K562 (cell line): Measurements from ENCODE around the gene OBSL1. TPM values are rescaled to one million over a fixed set of nuclear protein-coding genes. Genes with fewer than 3 reads are reported as not detected.

ENCODE experiments used
- ARID3B ChIP-seq: fragments of 250-450 bp; sonication (Bioruptor Pico); IDR thresholded peaks from 2 replicates; pipeline ENCODE4 v1.4.0; 2020; ENCODE audit warnings: borderline replicate concordance
- ATF2 ChIP-seq: sonication (generic); formaldehyde crosslinking; IDR thresholded peaks from 2 replicates; pipeline ENCODE4 v1.8.1; 2022; ENCODE audit warnings: missing genetic modification reagents
- BMI1 ChIP-seq: fragments of 150-350 bp; IDR thresholded peaks from 2 replicates; pipeline ENCODE4 v1.6.1; 2014; ENCODE audit warnings: low read length
- BRCA1 ChIP-seq, 2 experiments: fragments of 450-650 bp in 1 of 2; sonication (generic) in 1 of 2; formaldehyde crosslinking in 1 of 2; IDR thresholded peaks; 2 replicates each; pipeline versions ENCODE4 v1.5.0 to v1.6.1; 2017 to 2020; ENCODE audit warnings: mild to moderate bottlenecking in 1 of 2, missing genetic modification reagents in 1 of 2
- DACH1 ChIP-seq: fragments of 450-650 bp; IDR thresholded peaks from 2 replicates; pipeline ENCODE4 v1.6.1; 2018; ENCODE audit not compliant: partially characterized antibody
- DPF2 ChIP-seq: fragments of 450-650 bp; IDR thresholded peaks from 2 replicates; pipeline ENCODE4 v1.6.1; 2016
- ETV1 ChIP-seq: fragments of 450-650 bp; conservative IDR thresholded peaks from 2 replicates; pipeline ENCODE4 v1.6.1; 2016; ENCODE audit warnings: missing genetic modification characterization, control low read depth, low read depth, missing compliant biosample characterization
- EWSR1 ChIP-seq: fragments of 450-650 bp; IDR thresholded peaks from 2 replicates; pipeline ENCODE4 v1.6.1; 2018; ENCODE audit warnings: borderline replicate concordance, mild to moderate bottlenecking, low read depth, moderate library complexity; ENCODE audit not compliant: partially characterized antibody
- FOXK1 ChIP-seq: sonication (generic); formaldehyde crosslinking; IDR thresholded peaks from 2 replicates; pipeline ENCODE4 v1.8.0; 2022; ENCODE audit warnings: missing genetic modification reagents, mild to moderate bottlenecking, borderline replicate concordance
- HMG20A ChIP-seq: fragments of 450-650 bp; formaldehyde crosslinking; conservative IDR thresholded peaks from 2 replicates; pipeline ENCODE4 v1.4.0; 2020; ENCODE audit warnings: mild to moderate bottlenecking, mixed read lengths
- MCM5 ChIP-seq: fragments of 450-650 bp; IDR thresholded peaks from 2 replicates; pipeline ENCODE4 v1.6.1; 2016; ENCODE audit warnings: low read depth
- MTA2 ChIP-seq: fragments of 450-650 bp; IDR thresholded peaks from 2 replicates; pipeline ENCODE4 v1.6.1; 2016; ENCODE audit warnings: low read depth
- SUPT5H ChIP-seq: fragments of 450-650 bp; IDR thresholded peaks from 2 replicates; pipeline ENCODE4 v1.6.1; 2016
- THRA ChIP-seq: fragments of 450-650 bp; IDR thresholded peaks from 2 replicates; pipeline ENCODE4 v1.6.1; 2017; ENCODE audit warnings: mild to moderate bottlenecking, moderate library complexity
- YY1 ChIP-seq, 3 experiments: IDR thresholded peaks; 2 replicates each; pipeline ENCODE4 v1.6.1; 2011; ENCODE audit warnings: low read length in 2 of 3, mild to moderate bottlenecking in 2 of 3, moderate library complexity in 2 of 3, borderline replicate concordance in 1 of 3, control low read depth in 1 of 3, low read depth in 1 of 3; ENCODE audit not compliant: insufficient read depth in 3 of 3, insufficient replicate concordance in 2 of 3, control insufficient read depth in 1 of 3, insufficient read length in 1 of 3; ENCODE audit errors: extremely low read depth in 1 of 3
- ZEB2 ChIP-seq: fragments of 450-650 bp; IDR thresholded peaks from 2 replicates; pipeline ENCODE4 v1.6.1; 2016
- ZNF23 ChIP-seq: fragments of 250-450 bp; sonication (Bioruptor Pico); IDR thresholded peaks from 2 replicates; pipeline ENCODE4 v1.4.0; 2020; ENCODE audit warnings: mild to moderate bottlenecking
- ZNF444 ChIP-seq: fragments of 250-450 bp; sonication (Bioruptor Pico); IDR thresholded peaks from 2 replicates; pipeline ENCODE4 v1.4.0; 2020; ENCODE audit warnings: mild to moderate bottlenecking, moderate library complexity
- polyA plus RNA-seq, 8 experiments: library from polyadenylated mRNA; depleted of rRNA in 4 of 8; stranded (reverse) in 5 of 8; unstranded in 3 of 8; fragments of >200 nt; fragmentation: Nextera tagmentation in 2 of 8; fragmentation: Illumina TruSeq in 1 of 8; extraction: Ambion mirVana in 2 of 8; extraction: Trizol in 1 of 8; gene quantifications; 2 replicates each; pipeline versions ENCODE4 v1.2.1 to v1.2.3, GENCODE V29; 2011 to 2014; ENCODE audit warnings: inconsistent platforms in 1 of 8, missing spikeins in 1 of 8
- total RNA-seq, 7 experiments: library from RNA; depleted of rRNA in 6 of 7; stranded (reverse); fragments of >200 nt in 6 of 7; fragmentation: Illumina TruSeq in 2 of 7; extraction: Trizol in 2 of 7; gene quantifications; 2 replicates each; pipeline versions ENCODE4 v1.2.1 to v1.2.3, GENCODE V29; 2011 to 2021; ENCODE audit warnings: low replicate concordance in 1 of 7
- TF ChIP-seq, protein P1 (sequence below): IDR thresholded peaks from 3 replicates; pipeline ENCODE4 v1.6.1; 2011; ENCODE audit warnings: borderline replicate concordance, mild to moderate bottlenecking; ENCODE audit not compliant: insufficient read length, insufficient read depth
- TF ChIP-seq, protein P2 (sequence below): sonication (generic); formaldehyde crosslinking; IDR thresholded peaks from 2 replicates; pipeline ENCODE4 v1.8.0; 2022; ENCODE audit warnings: mild to moderate bottlenecking, missing genetic modification reagents
- TF ChIP-seq, protein P3 (sequence below): fragments of 250-450 bp; sonication (Bioruptor Pico); IDR thresholded peaks from 2 replicates; pipeline ENCODE4 v1.5.0; 2021

Gene OBSL1
- total and polyA plus RNA-seq, 9 of the 15 experiments (the other 6 are each of a cell fraction or from before 2014, with no cell fraction given) = 1.2 to 26.6 (median 8.6) TPM

DNA sequence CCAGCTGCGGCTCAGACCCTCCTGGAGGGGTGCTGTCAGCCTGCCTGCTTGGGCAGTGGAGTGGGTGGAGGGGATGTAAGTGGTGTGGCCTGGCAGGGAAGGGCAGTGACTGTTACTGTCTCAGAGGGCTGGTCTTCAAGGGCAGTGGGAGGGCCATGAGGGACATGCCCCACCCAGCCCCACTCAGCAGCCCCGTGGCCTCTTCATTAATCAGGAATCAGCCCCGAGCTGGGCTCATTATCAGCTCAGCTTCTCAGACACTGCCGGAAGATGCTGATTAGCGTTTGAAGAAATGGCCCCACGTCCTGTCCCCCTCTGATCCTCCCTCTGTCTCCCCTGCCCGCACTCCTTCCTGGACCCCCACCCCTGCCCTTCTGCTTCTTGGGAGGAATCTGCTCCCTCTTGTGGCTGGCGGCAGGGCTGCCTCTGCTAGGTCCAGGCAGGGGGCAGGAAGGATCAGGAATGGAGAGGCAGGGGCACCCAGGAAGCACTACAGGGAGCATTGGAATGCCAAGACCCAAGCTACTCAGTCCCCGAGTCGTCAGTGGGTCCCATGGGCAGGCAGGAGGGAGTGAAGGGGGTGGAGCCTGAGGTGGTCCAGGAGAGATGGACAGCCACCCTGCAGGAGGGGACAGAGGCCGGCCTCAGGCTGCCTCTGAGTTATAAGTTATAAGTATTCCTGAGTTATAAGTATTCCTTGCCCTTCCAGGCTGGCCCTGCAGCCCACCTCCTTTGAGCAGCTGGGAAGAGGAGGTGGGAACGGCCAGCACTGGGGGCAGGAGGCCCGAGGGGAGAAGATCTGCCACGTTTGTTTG lies 50.1 kb downstream of the OBSL1 start (continued):
- TF ChIP-seq DACH1 (peak; percentile 76), ZEB2 (peak; percentile 22; the same call in 1 of the 2 replicates), SUPT5H (no peak), ZNF444 (no peak), ETV1 (tag) (peak; percentile 92), ZNF23 (CRISPR knock-in tag) (peak; percentile 83), FOXK1 (CRISPR knock-in tag) (no peak), YY1 (IDR thresholded peaks at IDR 0.05; ENCODE audit: borderline replicate concordance in 1 of 3, control insufficient read depth in 1 of 3, extremely low read depth in 1 of 3, insufficient read depth in 3 of 3, insufficient read length in 1 of 3, insufficient replicate concordance in 2 of 3, low read depth in 1 of 3, low read length in 2 of 3) (peak in 1 of 3 experiments; percentile 61), MCM5 (no peak), BMI1 (no peak), BRCA1 (IDR thresholded peaks at IDR 0.05) (no peak), BRCA1 (CRISPR knock-in tag; IDR thresholded peaks at IDR 0.05) (no peak), EWSR1 (no peak), DPF2 (peak; percentile 76), MTA2 (peak; percentile 41), HMG20A (CRISPR knock-in tag) (no peak), ARID3B (CRISPR knock-in tag) (no peak), THRA (no peak), ATF2 (CRISPR knock-in tag) (no peak)
- TF ChIP-seq, protein P1, sequence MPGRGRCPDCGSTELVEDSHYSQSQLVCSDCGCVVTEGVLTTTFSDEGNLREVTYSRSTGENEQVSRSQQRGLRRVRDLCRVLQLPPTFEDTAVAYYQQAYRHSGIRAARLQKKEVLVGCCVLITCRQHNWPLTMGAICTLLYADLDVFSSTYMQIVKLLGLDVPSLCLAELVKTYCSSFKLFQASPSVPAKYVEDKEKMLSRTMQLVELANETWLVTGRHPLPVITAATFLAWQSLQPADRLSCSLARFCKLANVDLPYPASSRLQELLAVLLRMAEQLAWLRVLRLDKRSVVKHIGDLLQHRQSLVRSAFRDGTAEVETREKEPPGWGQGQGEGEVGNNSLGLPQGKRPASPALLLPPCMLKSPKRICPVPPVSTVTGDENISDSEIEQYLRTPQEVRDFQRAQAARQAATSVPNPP = no peak
- TF ChIP-seq, protein P2, sequence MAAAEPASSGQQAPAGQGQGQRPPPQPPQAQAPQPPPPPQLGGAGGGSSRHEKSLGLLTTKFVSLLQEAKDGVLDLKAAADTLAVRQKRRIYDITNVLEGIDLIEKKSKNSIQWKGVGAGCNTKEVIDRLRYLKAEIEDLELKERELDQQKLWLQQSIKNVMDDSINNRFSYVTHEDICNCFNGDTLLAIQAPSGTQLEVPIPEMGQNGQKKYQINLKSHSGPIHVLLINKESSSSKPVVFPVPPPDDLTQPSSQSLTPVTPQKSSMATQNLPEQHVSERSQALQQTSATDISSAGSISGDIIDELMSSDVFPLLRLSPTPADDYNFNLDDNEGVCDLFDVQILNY (CRISPR knock-in tag) = no peak
- TF ChIP-seq, protein P3, sequence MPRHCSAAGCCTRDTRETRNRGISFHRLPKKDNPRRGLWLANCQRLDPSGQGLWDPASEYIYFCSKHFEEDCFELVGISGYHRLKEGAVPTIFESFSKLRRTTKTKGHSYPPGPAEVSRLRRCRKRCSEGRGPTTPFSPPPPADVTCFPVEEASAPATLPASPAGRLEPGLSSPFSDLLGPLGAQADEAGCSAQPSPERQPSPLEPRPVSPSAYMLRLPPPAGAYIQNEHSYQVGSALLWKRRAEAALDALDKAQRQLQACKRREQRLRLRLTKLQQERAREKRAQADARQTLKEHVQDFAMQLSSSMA (CRISPR knock-in tag) = no peak
